ENCODE measurements around the gene OR5H15. TPM values are rescaled to one million over a fixed set of nuclear protein-coding genes. Genes with fewer than 3 reads are reported as not detected.
"Not testable (repeated sequence)": the region's sequence is repeated elsewhere in the genome, so short reads cannot be mapped to it uniquely, and the experiment has no call there.

The OR5H15 gene
- total and polyA plus RNA-seq, 4 experiments from 2014 or later, result not detected

DNA sequence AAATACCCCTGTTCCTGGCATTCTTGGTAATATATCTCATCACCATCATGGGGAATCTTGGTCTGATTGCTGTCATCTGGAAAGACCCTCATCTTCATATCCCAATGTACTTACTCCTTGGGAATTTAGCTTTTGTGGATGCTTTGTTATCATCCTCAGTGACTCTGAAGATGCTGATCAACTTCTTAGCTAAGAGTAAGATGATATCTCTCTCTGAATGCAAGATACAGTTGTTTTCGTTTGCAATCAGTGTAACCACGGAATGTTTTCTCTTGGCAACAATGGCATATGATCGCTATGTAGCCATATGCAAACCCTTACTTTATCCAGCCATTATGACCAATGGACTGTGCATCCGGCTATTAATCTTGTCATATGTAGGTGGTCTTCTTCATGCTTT is 17.0 kb upstream of the OR5H15 start:
- intact Hi-C loops (cut with micrococcal nuclease); H3K36me3 Mint-ChIP-seq; H3K27me3 ChIP-seq (ENCODE audit: insufficient read depth, low read length); H3K9me3 ChIP-seq (ENCODE audit: control insufficient read depth in 1 of 2, low read length in 2 of 2); H3K4me3 Mint-ChIP-seq; H3K27ac ChIP-seq (ENCODE audit: low read depth, low read length); DNase-seq; H3K27ac Mint-ChIP-seq; H3K4me1 ChIP-seq (ENCODE audit: insufficient read depth, low read length); POLR2A ChIA-PET (ENCODE audit: partially characterized antibody); H3K27me3 Mint-ChIP-seq; H3K36me3 ChIP-seq (ENCODE audit: insufficient read depth, low read length); H3K4me1 Mint-ChIP-seq; H3K4me3 ChIP-seq (ENCODE audit: low read length in 2 of 2); CTCF ChIA-PET (ENCODE audit: partially characterized antibody); H3K9me3 Mint-ChIP-seq: not testable (repeated sequence)

- no peak for DNase-seq
- Histone ChIP-seq H3K4me3 (ENCODE audit: low read length in 2 of 2) (no peak overlapping the region), H3K27ac (ENCODE audit: low read depth, low read length) (no peak overlapping the region), H3K9me3 (ENCODE audit: control insufficient read depth in 1 of 2, low read length in 2 of 2) (no peaks in the 10 kb centered on the region), H3K36me3 (ENCODE audit: insufficient read depth, low read length) (no peaks in the 10 kb centered on the region), H3K27me3 (ENCODE audit: insufficient read depth, low read length) (no peaks in the 10 kb centered on the region), H3K4me1 (ENCODE audit: insufficient read depth, low read length) (no peaks in the 10 kb centered on the region)
- ChIA-PET CTCF (ENCODE audit: partially characterized antibody) (no interaction called here), POLR2A (ENCODE audit: partially characterized antibody) (no interaction called here)
- H3K4me1 Mint-ChIP-seq, result no peaks in the 10 kb centered on the region
- no peaks in the 10 kb centered on the region for H3K36me3 Mint-ChIP-seq
- H3K27ac Mint-ChIP-seq, result no peak overlapping the region
- H3K9me3 Mint-ChIP-seq, result peaks cover 0 to 2% (median 0%) of the 10 kb centered on the region in 8 donors
- H3K4me3 Mint-ChIP-seq, result no peak overlapping the region
- peaks cover 0 to 6% of the 10 kb centered on the region in 2 donors for H3K27me3 Mint-ChIP-seq
- intact Hi-C loops (cut with micrococcal nuclease), result no loop called here
Observed at GRCh38 chr3:98151241-98151640, 15.3 kb upstream of the OR5H15 start.

DNA sequence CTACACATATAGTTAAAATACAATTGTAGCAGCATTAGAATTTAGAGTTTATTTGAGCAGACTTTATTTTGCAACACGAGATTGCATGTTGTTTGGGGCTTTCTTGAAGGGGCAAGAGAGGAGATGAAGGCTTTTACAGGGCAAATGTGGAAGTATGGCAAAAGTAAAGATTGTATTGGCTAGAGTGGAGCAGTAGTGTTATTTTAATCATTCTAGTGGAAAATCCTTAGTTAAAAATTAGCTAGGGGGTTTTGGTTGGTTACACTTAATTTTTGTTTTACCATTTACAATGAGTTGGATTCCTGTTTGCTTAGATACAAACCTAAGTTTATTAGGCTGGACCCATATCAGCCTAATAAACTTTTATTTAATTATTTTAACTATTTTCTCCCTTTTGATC is 4.6 kb downstream of the OR5H15 start:
- Histone ChIP-seq H3K4me3 (ENCODE audit: low read length in 2 of 2) (no peak overlapping the region), H3K27me3 (ENCODE audit: insufficient read depth, low read length) (no peaks in the 10 kb centered on the region), H3K36me3 (ENCODE audit: insufficient read depth, low read length) (no peaks in the 10 kb centered on the region), H3K4me1 (ENCODE audit: insufficient read depth, low read length) (no peaks in the 10 kb centered on the region), H3K27ac (ENCODE audit: low read depth, low read length) (no peak overlapping the region), H3K9me3 (ENCODE audit: control insufficient read depth in 1 of 2, low read length in 2 of 2) (no peaks in the 10 kb centered on the region)
- Mint-ChIP-seq H3K27me3 (peaks cover 2 to 3% of the 10 kb centered on the region in 2 donors), H3K9me3 (peaks cover 0 to 22% (median 7%) of the 10 kb centered on the region in 8 donors), H3K36me3 (no peaks in the 10 kb centered on the region), H3K27ac (no peak overlapping the region), H3K4me3 (no peak overlapping the region), H3K4me1 (peaks cover 0 to 11% (median under 1%) of the 10 kb centered on the region in 4 donors)
- POLR2A ChIA-PET (ENCODE audit: partially characterized antibody), result no interaction called here
- CTCF ChIA-PET (ENCODE audit: partially characterized antibody), result no interaction called here
- intact Hi-C loops (cut with micrococcal nuclease), result no loop called here
- DNase-seq, result no peak

GRCh38 chr3:98172621-98173020 is 6.1 kb downstream of the OR5H15 start:
- ChIA-PET CTCF (ENCODE audit: partially characterized antibody) (no interaction called here), POLR2A (ENCODE audit: partially characterized antibody) (no interaction called here)
- no peaks in the 10 kb centered on the region for H3K27me3 ChIP-seq (ENCODE audit: insufficient read depth, low read length)
- intact Hi-C loops (cut with micrococcal nuclease), result no loop called here
- H3K4me3 Mint-ChIP-seq, result no peak overlapping the region
- H3K4me1 Mint-ChIP-seq, result peaks cover 0 to 11% (median under 1%) of the 10 kb centered on the region in 4 donors
- no peaks in the 10 kb centered on the region for H3K36me3 Mint-ChIP-seq
- H3K9me3 ChIP-seq (ENCODE audit: control insufficient read depth in 1 of 2, low read length in 2 of 2), result no peaks in the 10 kb centered on the region
- no peak overlapping the region for H3K27ac ChIP-seq (ENCODE audit: low read depth, low read length)
- H3K27me3 Mint-ChIP-seq, result peaks cover 0 to 2% of the 10 kb centered on the region in 2 donors
- H3K4me3 ChIP-seq (ENCODE audit: low read length in 2 of 2), result no peak overlapping the region
- H3K9me3 Mint-ChIP-seq, result peaks cover 0 to 22% (median 14%) of the 10 kb centered on the region in 8 donors
- H3K4me1 ChIP-seq (ENCODE audit: insufficient read depth, low read length), result no peaks in the 10 kb centered on the region
- no peak overlapping the region for H3K27ac Mint-ChIP-seq
- no peaks in the 10 kb centered on the region for H3K36me3 ChIP-seq (ENCODE audit: insufficient read depth, low read length)
- DNase-seq, result no peak

DNA sequence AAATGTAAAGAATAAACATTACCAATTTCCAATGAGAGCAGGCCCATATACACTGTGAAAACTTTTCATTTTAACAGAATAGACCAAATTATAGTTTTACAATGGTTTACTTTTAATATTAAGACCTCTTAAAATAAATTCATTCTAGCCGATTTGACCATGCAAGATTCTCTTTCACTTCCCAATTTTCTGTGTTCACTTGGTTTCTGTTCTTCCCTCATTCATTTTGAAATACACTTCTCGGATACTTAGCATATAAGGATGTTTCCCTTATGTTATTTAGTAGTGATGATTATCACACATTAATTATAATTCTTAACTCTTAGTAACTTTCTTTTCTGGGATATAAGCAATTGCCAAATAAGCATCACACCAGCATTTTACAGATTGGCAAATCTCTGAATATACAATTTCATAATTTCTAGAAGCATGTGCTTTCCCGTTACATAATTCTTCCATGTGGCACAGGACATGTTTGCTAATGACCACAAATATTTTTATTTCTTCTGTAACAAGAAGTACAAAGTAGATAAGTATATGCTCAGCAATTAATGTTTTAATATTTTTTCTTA is 13.9 kb downstream of the OR5H15 start:
- peaks cover 0 to 14% (median 7%) of the 10 kb centered on the region in 8 donors for H3K9me3 Mint-ChIP-seq
- H3K4me1 Mint-ChIP-seq, result no peaks in the 10 kb centered on the region
- H3K4me3 Mint-ChIP-seq, result no peak overlapping the region
- no peak overlapping the region for H3K4me3 ChIP-seq (ENCODE audit: low read length in 2 of 2)
- intact Hi-C loops (cut with micrococcal nuclease), result no loop called here
- no peaks in the 10 kb centered on the region for H3K4me1 ChIP-seq (ENCODE audit: insufficient read depth, low read length)
- POLR2A ChIA-PET (ENCODE audit: partially characterized antibody), result no interaction called here
- CTCF ChIA-PET (ENCODE audit: partially characterized antibody), result no interaction called here
- H3K36me3 Mint-ChIP-seq, result no peaks in the 10 kb centered on the region
- H3K27me3 Mint-ChIP-seq, result no peaks in the 10 kb centered on the region
- H3K27ac ChIP-seq (ENCODE audit: low read depth, low read length), result no peak overlapping the region
- H3K27me3 ChIP-seq (ENCODE audit: insufficient read depth, low read length), result no peaks in the 10 kb centered on the region
- no peaks in the 10 kb centered on the region for H3K36me3 ChIP-seq (ENCODE audit: insufficient read depth, low read length)
- H3K9me3 ChIP-seq (ENCODE audit: control insufficient read depth in 1 of 2, low read length in 2 of 2), result no peaks in the 10 kb centered on the region
- no peak overlapping the region for H3K27ac Mint-ChIP-seq
- DNase-seq, result no peak

DNA sequence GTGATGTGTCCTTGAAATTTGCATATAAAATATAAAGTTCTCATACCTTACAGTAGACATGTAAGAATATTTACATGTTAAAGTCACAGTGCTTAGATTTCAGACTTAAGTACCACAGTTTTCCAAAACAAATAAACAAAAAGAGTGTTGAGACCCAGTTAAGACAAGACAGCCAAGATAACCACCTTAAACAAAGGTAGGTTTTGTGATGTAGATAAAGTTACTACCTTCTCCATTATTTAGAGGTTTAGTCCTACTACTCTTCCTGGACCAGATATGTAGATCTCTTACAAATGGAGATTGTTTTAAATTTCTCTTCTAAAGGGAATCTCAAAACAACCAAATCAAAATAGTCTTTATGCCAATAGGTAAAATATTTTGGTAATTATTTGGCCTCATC is 15.7 kb downstream of the OR5H15 start:
- Histone ChIP-seq H3K36me3 (ENCODE audit: insufficient read depth, low read length) (no peaks in the 10 kb centered on the region), H3K27ac (ENCODE audit: low read depth, low read length) (no peak overlapping the region), H3K27me3 (ENCODE audit: insufficient read depth, low read length) (no peaks in the 10 kb centered on the region), H3K9me3 (ENCODE audit: control insufficient read depth in 1 of 2, low read length in 2 of 2) (no peaks in the 10 kb centered on the region), H3K4me3 (ENCODE audit: low read length in 2 of 2) (no peak overlapping the region), H3K4me1 (ENCODE audit: insufficient read depth, low read length) (no peaks in the 10 kb centered on the region)
- Mint-ChIP-seq H3K4me3 (no peak overlapping the region), H3K36me3 (no peaks in the 10 kb centered on the region), H3K9me3 (peaks cover 0 to 3% (median 1%) of the 10 kb centered on the region in 8 donors), H3K27ac (no peak overlapping the region), H3K27me3 (no peaks in the 10 kb centered on the region), H3K4me1 (no peaks in the 10 kb centered on the region)
- ChIA-PET CTCF (ENCODE audit: partially characterized antibody) (no interaction called here), POLR2A (ENCODE audit: partially characterized antibody) (no interaction called here)
- intact Hi-C loops (cut with micrococcal nuclease), result loop anchor here (2.0 kb wide), 1 partner anchor 41 kb away; no protein-coding TSS in a partner anchor
- DNase-seq, result no peak

- H3K27ac Mint-ChIP-seq, result no peak overlapping the region
- no peak for DNase-seq
- H3K27me3 Mint-ChIP-seq, result no peaks in the 10 kb centered on the region
- intact Hi-C loops (cut with micrococcal nuclease), result no loop called here
- Histone ChIP-seq H3K27me3 (ENCODE audit: insufficient read depth, low read length) (no peaks in the 10 kb centered on the region), H3K9me3 (ENCODE audit: control insufficient read depth in 1 of 2, low read length in 2 of 2) (no peaks in the 10 kb centered on the region), H3K27ac (ENCODE audit: low read depth, low read length) (no peak overlapping the region), H3K4me3 (ENCODE audit: low read length in 2 of 2) (no peak overlapping the region), H3K4me1 (ENCODE audit: insufficient read depth, low read length) (no peaks in the 10 kb centered on the region), H3K36me3 (ENCODE audit: insufficient read depth, low read length) (no peaks in the 10 kb centered on the region)
- ChIA-PET CTCF (ENCODE audit: partially characterized antibody) (interaction anchor here (1.4 kb wide), 1 partner anchor 145 kb away, joined by 3 read pairs; no protein-coding TSS in a partner anchor), POLR2A (ENCODE audit: partially characterized antibody) (no interaction called here)
- H3K4me1 Mint-ChIP-seq, result peaks cover 0 to 7% (median 2%) of the 10 kb centered on the region in 4 donors
- H3K4me3 Mint-ChIP-seq, result no peak overlapping the region
- no peaks in the 10 kb centered on the region for H3K9me3 Mint-ChIP-seq
- no peaks in the 10 kb centered on the region for H3K36me3 Mint-ChIP-seq
Observed at GRCh38 chr3:98185180-98185579, 18.7 kb downstream of the OR5H15 start.

Data from CD4-positive, alpha-beta memory T cell (primary cell).